HEK293 (cell line): ENCODE measurements around the gene CDC25C.

ENCODE experiments used
- IKZF3 ChIP-seq: fragments of 450-650 bp; IDR thresholded peaks from 2 replicates; pipeline ENCODE4 v1.5.0; 2018; ENCODE audit warnings: missing biosample characterization, mild to moderate bottlenecking, missing genetic modification characterization, moderate library complexity
- KLF8 ChIP-seq: fragments of 450-650 bp; formaldehyde crosslinking; IDR thresholded peaks from 2 replicates; pipeline ENCODE4 v1.5.1; 2016; ENCODE audit warnings: missing biosample characterization, missing genetic modification characterization
- MYNN ChIP-seq: fragments of 450-650 bp; formaldehyde crosslinking; IDR thresholded peaks from 2 replicates; pipeline ENCODE4 v1.5.1; 2016; ENCODE audit warnings: missing biosample characterization, missing genetic modification characterization, borderline replicate concordance
- YY1 ChIP-seq: fragments of 450-650 bp; formaldehyde crosslinking; IDR thresholded peaks from 2 replicates; pipeline ENCODE4 v1.5.1; 2018; ENCODE audit warnings: missing biosample characterization, missing genetic modification characterization
- ZEB2 ChIP-seq: fragments of 450-650 bp; formaldehyde crosslinking; IDR thresholded peaks from 2 replicates; pipeline ENCODE4 v1.5.1; 2016; ENCODE audit warnings: missing biosample characterization, missing genetic modification characterization
- ZNF169 ChIP-seq: fragments of 450-650 bp; formaldehyde crosslinking; IDR thresholded peaks from 2 replicates; pipeline ENCODE4 v1.5.1; 2016; ENCODE audit warnings: missing biosample characterization, missing genetic modification characterization
- ZNF221 ChIP-seq: fragments of 450-650 bp; formaldehyde crosslinking; IDR thresholded peaks from 2 replicates; pipeline ENCODE4 v1.5.1; 2017; ENCODE audit warnings: missing biosample characterization, missing genetic modification characterization, borderline replicate concordance
- ZNF311 ChIP-seq: fragments of 450-650 bp; formaldehyde crosslinking; IDR thresholded peaks from 2 replicates; pipeline ENCODE4 v1.5.1; 2017; ENCODE audit warnings: missing biosample characterization, missing genetic modification characterization, borderline replicate concordance
- ZNF335 ChIP-seq: fragments of 450-650 bp; formaldehyde crosslinking; conservative IDR thresholded peaks from 2 replicates; pipeline ENCODE4 v1.5.1; 2016; ENCODE audit warnings: missing biosample characterization, missing genetic modification characterization
- ZNF366 ChIP-seq: fragments of 450-650 bp; formaldehyde crosslinking; conservative IDR thresholded peaks from 2 replicates; pipeline ENCODE4 v1.5.1; 2016; ENCODE audit warnings: missing biosample characterization, missing genetic modification characterization
- ZNF48 ChIP-seq: fragments of 450-650 bp; formaldehyde crosslinking; IDR thresholded peaks from 2 replicates; pipeline ENCODE4 v1.5.1; 2016; ENCODE audit warnings: missing biosample characterization, missing genetic modification characterization
- ZNF561 ChIP-seq: fragments of 450-650 bp; IDR thresholded peaks from 2 replicates; pipeline ENCODE4 v1.5.1; 2018; ENCODE audit warnings: missing biosample characterization, missing genetic modification characterization, borderline replicate concordance
- ZNF596 ChIP-seq: fragments of 450-650 bp; IDR thresholded peaks from 2 replicates; pipeline ENCODE4 v1.5.0; 2018; ENCODE audit warnings: missing biosample characterization, mild to moderate bottlenecking, missing genetic modification characterization, moderate library complexity
- ZNF626 ChIP-seq: fragments of 450-650 bp; sonication (Bioruptor Pico); formaldehyde crosslinking; IDR thresholded peaks from 2 replicates; pipeline ENCODE4 v1.5.1; 2018; ENCODE audit warnings: missing biosample characterization, missing genetic modification characterization, inconsistent platforms
- ZNF629 ChIP-seq: fragments of 450-650 bp; formaldehyde crosslinking; IDR thresholded peaks from 2 replicates; pipeline ENCODE4 v1.5.1; 2017; ENCODE audit warnings: missing biosample characterization, missing genetic modification characterization
- ZNF660 ChIP-seq: fragments of 450-650 bp; IDR thresholded peaks from 2 replicates; pipeline ENCODE4 v1.5.1; 2018; ENCODE audit warnings: missing biosample characterization, mild to moderate bottlenecking, missing genetic modification characterization
- ZNF747 ChIP-seq: fragments of 450-650 bp; formaldehyde crosslinking; IDR thresholded peaks from 2 replicates; pipeline ENCODE4 v1.5.1; 2016; ENCODE audit warnings: missing biosample characterization, missing genetic modification characterization
- ZSCAN16 ChIP-seq: fragments of 450-650 bp; formaldehyde crosslinking; IDR thresholded peaks from 2 replicates; pipeline ENCODE4 v1.5.1; 2016; ENCODE audit warnings: missing biosample characterization, missing genetic modification characterization
- ZSCAN23 ChIP-seq: fragments of 450-650 bp; formaldehyde crosslinking; IDR thresholded peaks from 2 replicates; pipeline ENCODE4 v1.5.1; 2016; ENCODE audit warnings: missing biosample characterization, missing genetic modification characterization
- TF ChIP-seq, protein P1 (sequence below): fragments of 450-650 bp; formaldehyde crosslinking; IDR thresholded peaks from 2 replicates; pipeline ENCODE4 v1.5.1; 2016; ENCODE audit warnings: missing biosample characterization, missing genetic modification characterization, borderline replicate concordance
- TF ChIP-seq, protein P2 (sequence below): fragments of 450-650 bp; formaldehyde crosslinking; IDR thresholded peaks from 2 replicates; pipeline ENCODE4 v1.5.1; 2016; ENCODE audit warnings: missing biosample characterization, missing genetic modification characterization
- TF ChIP-seq, protein P3 (sequence below): fragments of 450-650 bp; formaldehyde crosslinking; IDR thresholded peaks from 2 replicates; pipeline ENCODE4 v1.5.1; 2016; ENCODE audit warnings: missing biosample characterization, missing genetic modification characterization
- TF ChIP-seq, protein P4 (sequence below): fragments of 450-650 bp; formaldehyde crosslinking; optimal IDR thresholded peaks from 2 replicates; pipeline ENCODE3; 2016; ENCODE audit warnings: missing biosample characterization, mild to moderate bottlenecking, missing genetic modification characterization
- TF ChIP-seq, protein P5 (sequence below): fragments of 450-650 bp; formaldehyde crosslinking; IDR thresholded peaks from 2 replicates; pipeline ENCODE4 v1.5.1; 2017; ENCODE audit warnings: missing biosample characterization, missing genetic modification characterization
- TF ChIP-seq, protein P6 (sequence below): fragments of 450-650 bp; formaldehyde crosslinking; IDR thresholded peaks from 2 replicates; pipeline ENCODE4 v1.5.1; 2017; ENCODE audit warnings: missing biosample characterization, mild to moderate bottlenecking, missing genetic modification characterization, moderate library complexity
- TF ChIP-seq, protein P7 (sequence below): fragments of 450-650 bp; formaldehyde crosslinking; IDR thresholded peaks from 2 replicates; pipeline ENCODE4 v1.5.1; 2016; ENCODE audit warnings: missing biosample characterization, missing genetic modification characterization, low read depth

The CDC25C gene

DNA sequence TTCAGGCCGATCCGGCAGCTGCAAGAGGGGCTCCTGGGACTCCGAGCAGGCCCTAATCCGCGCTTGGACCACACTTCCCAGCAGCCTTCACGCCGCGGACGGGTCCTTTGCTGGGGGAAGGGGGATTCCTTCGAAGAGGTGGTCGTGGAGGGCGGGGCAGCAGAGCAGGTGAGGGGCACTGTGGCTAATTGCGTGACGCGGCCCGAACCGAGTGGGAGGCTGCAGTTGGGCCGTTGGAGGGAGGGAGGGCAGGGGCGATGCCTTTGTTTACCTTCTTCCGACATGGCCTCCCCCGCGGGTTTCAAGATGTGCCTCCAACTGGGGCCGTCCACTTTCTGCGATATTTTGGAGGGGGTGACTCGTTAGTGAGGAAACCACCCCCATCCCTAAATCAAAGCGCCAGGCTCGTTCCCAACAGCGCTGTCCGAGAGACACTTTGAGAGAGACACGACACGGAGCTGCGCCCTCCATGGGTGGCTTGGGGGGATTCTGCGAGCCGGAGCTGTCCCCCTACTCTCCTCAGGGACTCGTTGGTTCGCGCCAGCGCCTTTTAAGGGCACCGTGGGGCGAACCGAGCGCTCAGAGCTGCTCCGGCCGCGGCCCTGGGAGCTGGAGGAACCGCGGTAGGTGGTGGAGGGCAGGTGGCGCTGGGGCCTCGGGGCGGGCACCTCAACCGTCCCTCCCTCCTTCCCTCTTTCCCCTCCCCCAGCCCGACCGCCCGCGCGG, 6.2 kb upstream of the CDC25C start, which contains the start of gene FAM53C (continued):
- TF ChIP-seq, protein P1, sequence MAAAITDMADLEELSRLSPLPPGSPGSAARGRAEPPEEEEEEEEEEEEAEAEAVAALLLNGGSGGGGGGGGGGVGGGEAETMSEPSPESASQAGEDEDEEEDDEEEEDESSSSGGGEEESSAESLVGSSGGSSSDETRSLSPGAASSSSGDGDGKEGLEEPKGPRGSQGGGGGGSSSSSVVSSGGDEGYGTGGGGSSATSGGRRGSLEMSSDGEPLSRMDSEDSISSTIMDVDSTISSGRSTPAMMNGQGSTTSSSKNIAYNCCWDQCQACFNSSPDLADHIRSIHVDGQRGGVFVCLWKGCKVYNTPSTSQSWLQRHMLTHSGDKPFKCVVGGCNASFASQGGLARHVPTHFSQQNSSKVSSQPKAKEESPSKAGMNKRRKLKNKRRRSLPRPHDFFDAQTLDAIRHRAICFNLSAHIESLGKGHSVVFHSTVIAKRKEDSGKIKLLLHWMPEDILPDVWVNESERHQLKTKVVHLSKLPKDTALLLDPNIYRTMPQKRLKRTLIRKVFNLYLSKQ, result no peak
- TF ChIP-seq ZNF221 (tag by site-specific recombination) (no peak), MYNN (0 out of 2 replicates have a peak, but pooled peaks have one; percentile 7), ZNF629 (tag by site-specific recombination) (no peak), ZNF561 (peak; percentile 78), ZSCAN23 (tag by site-specific recombination) (0 out of 2 replicates have a peak, but pooled peaks have one; percentile 60), ZNF169 (tag by site-specific recombination) (no peak), ZNF366 (tag by site-specific recombination) (peak; percentile 86), YY1 (peak; percentile 48), ZNF48 (no peak), KLF8 (tag by site-specific recombination) (peak; percentile 66), IKZF3 (tag by site-specific recombination) (peak; percentile 70), ZNF596 (tag by site-specific recombination) (0 out of 2 replicates have a peak, but pooled peaks have one; percentile 38), ZNF660 (tag by site-specific recombination) (peak; percentile 95), ZNF335 (tag by site-specific recombination) (peak; percentile 91), ZSCAN16 (tag by site-specific recombination) (0 out of 2 replicates have a peak, but pooled peaks have one; percentile 32), ZEB2 (tag by site-specific recombination) (peak; percentile 36), ZNF747 (tag by site-specific recombination) (no peak), ZNF626 (tag by site-specific recombination) (no peak), ZNF311 (tag by site-specific recombination) (no peak)
- TF ChIP-seq, protein P2, sequence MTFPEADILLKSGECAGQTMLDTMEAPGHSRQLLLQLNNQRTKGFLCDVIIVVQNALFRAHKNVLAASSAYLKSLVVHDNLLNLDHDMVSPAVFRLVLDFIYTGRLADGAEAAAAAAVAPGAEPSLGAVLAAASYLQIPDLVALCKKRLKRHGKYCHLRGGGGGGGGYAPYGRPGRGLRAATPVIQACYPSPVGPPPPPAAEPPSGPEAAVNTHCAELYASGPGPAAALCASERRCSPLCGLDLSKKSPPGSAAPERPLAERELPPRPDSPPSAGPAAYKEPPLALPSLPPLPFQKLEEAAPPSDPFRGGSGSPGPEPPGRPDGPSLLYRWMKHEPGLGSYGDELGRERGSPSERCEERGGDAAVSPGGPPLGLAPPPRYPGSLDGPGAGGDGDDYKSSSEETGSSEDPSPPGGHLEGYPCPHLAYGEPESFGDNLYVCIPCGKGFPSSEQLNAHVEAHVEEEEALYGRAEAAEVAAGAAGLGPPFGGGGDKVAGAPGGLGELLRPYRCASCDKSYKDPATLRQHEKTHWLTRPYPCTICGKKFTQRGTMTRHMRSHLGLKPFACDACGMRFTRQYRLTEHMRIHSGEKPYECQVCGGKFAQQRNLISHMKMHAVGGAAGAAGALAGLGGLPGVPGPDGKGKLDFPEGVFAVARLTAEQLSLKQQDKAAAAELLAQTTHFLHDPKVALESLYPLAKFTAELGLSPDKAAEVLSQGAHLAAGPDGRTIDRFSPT (tag by site-specific recombination), result peak; percentile 80
- TF ChIP-seq, protein P3, sequence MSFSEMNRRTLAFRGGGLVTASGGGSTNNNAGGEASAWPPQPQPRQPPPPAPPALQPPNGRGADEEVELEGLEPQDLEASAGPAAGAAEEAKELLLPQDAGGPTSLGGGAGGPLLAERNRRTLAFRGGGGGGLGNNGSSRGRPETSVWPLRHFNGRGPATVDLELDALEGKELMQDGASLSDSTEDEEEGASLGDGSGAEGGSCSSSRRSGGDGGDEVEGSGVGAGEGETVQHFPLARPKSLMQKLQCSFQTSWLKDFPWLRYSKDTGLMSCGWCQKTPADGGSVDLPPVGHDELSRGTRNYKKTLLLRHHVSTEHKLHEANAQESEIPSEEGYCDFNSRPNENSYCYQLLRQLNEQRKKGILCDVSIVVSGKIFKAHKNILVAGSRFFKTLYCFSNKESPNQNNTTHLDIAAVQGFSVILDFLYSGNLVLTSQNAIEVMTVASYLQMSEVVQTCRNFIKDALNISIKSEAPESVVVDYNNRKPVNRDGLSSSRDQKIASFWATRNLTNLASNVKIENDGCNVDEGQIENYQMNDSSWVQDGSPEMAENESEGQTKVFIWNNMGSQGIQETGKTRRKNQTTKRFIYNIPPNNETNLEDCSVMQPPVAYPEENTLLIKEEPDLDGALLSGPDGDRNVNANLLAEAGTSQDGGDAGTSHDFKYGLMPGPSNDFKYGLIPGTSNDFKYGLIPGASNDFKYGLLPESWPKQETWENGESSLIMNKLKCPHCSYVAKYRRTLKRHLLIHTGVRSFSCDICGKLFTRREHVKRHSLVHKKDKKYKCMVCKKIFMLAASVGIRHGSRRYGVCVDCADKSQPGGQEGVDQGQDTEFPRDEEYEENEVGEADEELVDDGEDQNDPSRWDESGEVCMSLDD (tag by site-specific recombination), result peak; percentile 71
- TF ChIP-seq, protein P4, sequence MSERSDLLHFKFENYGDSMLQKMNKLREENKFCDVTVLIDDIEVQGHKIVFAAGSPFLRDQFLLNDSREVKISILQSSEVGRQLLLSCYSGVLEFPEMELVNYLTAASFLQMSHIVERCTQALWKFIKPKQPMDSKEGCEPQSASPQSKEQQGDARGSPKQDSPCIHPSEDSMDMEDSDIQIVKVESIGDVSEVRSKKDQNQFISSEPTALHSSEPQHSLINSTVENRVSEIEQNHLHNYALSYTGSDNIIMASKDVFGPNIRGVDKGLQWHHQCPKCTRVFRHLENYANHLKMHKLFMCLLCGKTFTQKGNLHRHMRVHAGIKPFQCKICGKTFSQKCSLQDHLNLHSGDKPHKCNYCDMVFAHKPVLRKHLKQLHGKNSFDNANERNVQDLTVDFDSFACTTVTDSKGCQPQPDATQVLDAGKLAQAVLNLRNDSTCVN (tag by site-specific recombination), result peak; percentile 55
- TF ChIP-seq, protein P5, sequence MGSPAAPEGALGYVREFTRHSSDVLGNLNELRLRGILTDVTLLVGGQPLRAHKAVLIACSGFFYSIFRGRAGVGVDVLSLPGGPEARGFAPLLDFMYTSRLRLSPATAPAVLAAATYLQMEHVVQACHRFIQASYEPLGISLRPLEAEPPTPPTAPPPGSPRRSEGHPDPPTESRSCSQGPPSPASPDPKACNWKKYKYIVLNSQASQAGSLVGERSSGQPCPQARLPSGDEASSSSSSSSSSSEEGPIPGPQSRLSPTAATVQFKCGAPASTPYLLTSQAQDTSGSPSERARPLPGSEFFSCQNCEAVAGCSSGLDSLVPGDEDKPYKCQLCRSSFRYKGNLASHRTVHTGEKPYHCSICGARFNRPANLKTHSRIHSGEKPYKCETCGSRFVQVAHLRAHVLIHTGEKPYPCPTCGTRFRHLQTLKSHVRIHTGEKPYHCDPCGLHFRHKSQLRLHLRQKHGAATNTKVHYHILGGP, result no peak
- TF ChIP-seq, protein P6, sequence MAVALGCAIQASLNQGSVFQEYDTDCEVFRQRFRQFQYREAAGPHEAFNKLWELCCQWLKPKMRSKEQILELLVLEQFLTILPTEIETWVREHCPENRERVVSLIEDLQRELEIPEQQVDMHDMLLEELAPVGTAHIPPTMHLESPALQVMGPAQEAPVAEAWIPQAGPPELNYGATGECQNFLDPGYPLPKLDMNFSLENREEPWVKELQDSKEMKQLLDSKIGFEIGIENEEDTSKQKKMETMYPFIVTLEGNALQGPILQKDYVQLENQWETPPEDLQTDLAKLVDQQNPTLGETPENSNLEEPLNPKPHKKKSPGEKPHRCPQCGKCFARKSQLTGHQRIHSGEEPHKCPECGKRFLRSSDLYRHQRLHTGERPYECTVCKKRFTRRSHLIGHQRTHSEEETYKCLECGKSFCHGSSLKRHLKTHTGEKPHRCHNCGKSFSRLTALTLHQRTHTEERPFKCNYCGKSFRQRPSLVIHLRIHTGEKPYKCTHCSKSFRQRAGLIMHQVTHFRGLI (tag by site-specific recombination), result peak; percentile 71; the same call in 1 of the 2 replicates
- TF ChIP-seq, protein P7, sequence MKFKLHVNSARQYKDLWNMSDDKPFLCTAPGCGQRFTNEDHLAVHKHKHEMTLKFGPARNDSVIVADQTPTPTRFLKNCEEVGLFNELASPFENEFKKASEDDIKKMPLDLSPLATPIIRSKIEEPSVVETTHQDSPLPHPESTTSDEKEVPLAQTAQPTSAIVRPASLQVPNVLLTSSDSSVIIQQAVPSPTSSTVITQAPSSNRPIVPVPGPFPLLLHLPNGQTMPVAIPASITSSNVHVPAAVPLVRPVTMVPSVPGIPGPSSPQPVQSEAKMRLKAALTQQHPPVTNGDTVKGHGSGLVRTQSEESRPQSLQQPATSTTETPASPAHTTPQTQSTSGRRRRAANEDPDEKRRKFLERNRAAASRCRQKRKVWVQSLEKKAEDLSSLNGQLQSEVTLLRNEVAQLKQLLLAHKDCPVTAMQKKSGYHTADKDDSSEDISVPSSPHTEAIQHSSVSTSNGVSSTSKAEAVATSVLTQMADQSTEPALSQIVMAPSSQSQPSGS (tag by site-specific recombination), result peak; percentile 42; the same call in 1 of the 2 replicates
